Keratinocyte (primary cell): ENCODE measurements around the gene C12orf75.

ENCODE experiments used
- EZH2 ChIP-seq: IDR thresholded peaks from one replicate; pipeline ENCODE4 v1.6.1; 2012; ENCODE audit warnings: inconsistent platforms, mild to moderate bottlenecking, low read length, moderate library complexity
- TF ChIP-seq, protein P1 (sequence below), 3 experiments: IDR thresholded peaks in 1 of 3; conservative IDR thresholded peaks in 1 of 3; optimal IDR thresholded peaks in 1 of 3; 2 replicates in 2 of 3; 3 replicates in 1 of 3; pipeline versions ENCODE3 to v1.5.1; 2011; ENCODE audit warnings: low read length in 3 of 3, mild to moderate bottlenecking in 3 of 3, moderate library complexity in 2 of 3, control low read depth in 1 of 3, inconsistent platforms in 1 of 3; ENCODE audit not compliant: insufficient read depth in 2 of 3; ENCODE audit errors: extremely low read depth in 1 of 3

DNA sequence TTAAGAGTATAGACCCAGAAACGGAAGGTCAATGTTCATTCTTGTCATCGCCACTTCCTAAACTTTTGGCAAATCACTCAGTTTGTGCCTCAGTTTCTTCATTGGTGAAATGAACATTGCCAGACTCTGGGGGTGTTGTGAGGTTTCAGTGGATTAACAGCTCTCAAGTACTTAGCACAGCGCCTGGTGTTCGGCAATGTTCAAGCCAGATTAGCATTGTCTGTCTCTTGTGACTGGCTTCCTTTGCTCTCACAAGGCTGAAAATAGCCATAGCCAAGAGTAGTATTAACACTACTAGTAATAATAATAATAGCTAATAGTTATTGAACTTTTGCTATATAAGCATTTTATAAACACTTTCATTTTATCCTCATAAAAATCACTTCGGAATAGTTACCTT is 71.9 kb downstream of the C12orf75 start:
- TF ChIP-seq, protein P1, sequence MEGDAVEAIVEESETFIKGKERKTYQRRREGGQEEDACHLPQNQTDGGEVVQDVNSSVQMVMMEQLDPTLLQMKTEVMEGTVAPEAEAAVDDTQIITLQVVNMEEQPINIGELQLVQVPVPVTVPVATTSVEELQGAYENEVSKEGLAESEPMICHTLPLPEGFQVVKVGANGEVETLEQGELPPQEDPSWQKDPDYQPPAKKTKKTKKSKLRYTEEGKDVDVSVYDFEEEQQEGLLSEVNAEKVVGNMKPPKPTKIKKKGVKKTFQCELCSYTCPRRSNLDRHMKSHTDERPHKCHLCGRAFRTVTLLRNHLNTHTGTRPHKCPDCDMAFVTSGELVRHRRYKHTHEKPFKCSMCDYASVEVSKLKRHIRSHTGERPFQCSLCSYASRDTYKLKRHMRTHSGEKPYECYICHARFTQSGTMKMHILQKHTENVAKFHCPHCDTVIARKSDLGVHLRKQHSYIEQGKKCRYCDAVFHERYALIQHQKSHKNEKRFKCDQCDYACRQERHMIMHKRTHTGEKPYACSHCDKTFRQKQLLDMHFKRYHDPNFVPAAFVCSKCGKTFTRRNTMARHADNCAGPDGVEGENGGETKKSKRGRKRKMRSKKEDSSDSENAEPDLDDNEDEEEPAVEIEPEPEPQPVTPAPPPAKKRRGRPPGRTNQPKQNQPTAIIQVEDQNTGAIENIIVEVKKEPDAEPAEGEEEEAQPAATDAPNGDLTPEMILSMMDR (optimal IDR thresholded peaks at IDR 0.05 in 1 of 3, IDR thresholded peaks at IDR 0.05 in 1 of 3, conservative IDR thresholded peaks at IDR 0.05 in 1 of 3; ENCODE audit: extremely low read depth in 1 of 3, insufficient read depth in 2 of 3, low read length in 3 of 3): no peak
- no peak for TF ChIP-seq EZH2
